Measurements from ENCODE around the gene TMCO1.
"Not testable (repeated sequence)": the region's sequence is repeated elsewhere in the genome, so short reads cannot be mapped to it uniquely, and the experiment has no call there.

Gene TMCO1

GRCh38 chr1:165768513-165769394 is at the start of gene TMCO1:
Gene TMCO1 (minus strand): TSS chr1:165768868. CDS start chr1:165768751, 117 bp downstream.
- peak; percentile 99 for DNase-seq

- no peak for DNase-seq
Measured at GRCh38 chr1:165816826-165817497, 48.3 kb upstream of the TMCO1 start.

GRCh38 chr1:165816157-165816556 is 47.5 kb upstream of the TMCO1 start:
- no peak for DNase-seq

- DNase-seq: no peak
Measured at GRCh38 chr1:165815725-165816124, 47.1 kb upstream of the TMCO1 start.

- no peak for DNase-seq
Measured at GRCh38 chr1:165807613-165808012, 38.9 kb upstream of the TMCO1 start.

GRCh38 chr1:165804513-165804912 is 35.8 kb upstream of the TMCO1 start:
- DNase-seq: not testable (repeated sequence)

- DNase-seq: no peak
Measured at GRCh38 chr1:165799387-165799786, 30.7 kb upstream of the TMCO1 start.

GRCh38 chr1:165795894-165796293 is 27.2 kb upstream of the TMCO1 start:
- DNase-seq: no peak

GRCh38 chr1:165793951-165794350 is 25.3 kb upstream of the TMCO1 start:
- DNase-seq: no peak

- DNase-seq: no peak
Measured at GRCh38 chr1:165787741-165788140, 19.1 kb upstream of the TMCO1 start.

GRCh38 chr1:165783519-165783918 is 14.9 kb upstream of the TMCO1 start:
- DNase-seq: peak; percentile 47 to 68

- not testable (repeated sequence) for DNase-seq
Measured at GRCh38 chr1:165778197-165778596, 9.5 kb upstream of the TMCO1 start.

- DNase-seq: no peak
Measured at GRCh38 chr1:165773324-165773965, 4.8 kb upstream of the TMCO1 start.

- no peak for DNase-seq
Measured at GRCh38 chr1:165772739-165773138, 4.1 kb upstream of the TMCO1 start.

GRCh38 chr1:165764277-165764676 is 4.4 kb downstream of the TMCO1 start:
- no peak for DNase-seq

GRCh38 chr1:165763442-165763841 is 5.2 kb downstream of the TMCO1 start:
- DNase-seq: no peak

GRCh38 chr1:165762725-165763124 is 5.9 kb downstream of the TMCO1 start:
- no peak for DNase-seq

- no peak for DNase-seq
Measured at GRCh38 chr1:165759095-165759494, 9.6 kb downstream of the TMCO1 start.

- DNase-seq: no peak
Measured at GRCh38 chr1:165755393-165756010, 13.2 kb downstream of the TMCO1 start.

- no peak for DNase-seq
Measured at GRCh38 chr1:165753934-165754333, 14.7 kb downstream of the TMCO1 start.

- DNase-seq: no peak
Measured at GRCh38 chr1:165748550-165748949, 20.1 kb downstream of the TMCO1 start.

- no peak for DNase-seq
Measured at GRCh38 chr1:165747632-165748447, 20.8 kb downstream of the TMCO1 start.
